Activated CD8-positive, alpha-beta T cell treated with anti-CD3 and anti-CD28 coated beads, Interleukin-2, amount 10 ng/mL, durations not matched to agents 7 days and 5 days (primary cell): Measurements from ENCODE around the gene ARSK. TPM values are rescaled to one million over a fixed set of nuclear protein-coding genes. Genes with fewer than 3 reads are reported as not detected.

Source experiments
- ATAC-seq: fragments of 150-1000 bp; cut with Tn5 transposase; one replicate; pipeline ENCODE4 v1.10.0; 2021; ENCODE audit warnings: moderate library complexity
- CTCF ChIA-PET: fragments of 350-600 bp; sonication (Branson Sonifier 250); formaldehyde crosslinking; loops from one replicate; lab custom pipeline; 2021; ENCODE audit warnings: antibody characterized with exemption; lab: Charles Lee
- POLR2A ChIA-PET: fragments of 350-600 bp; sonication (Branson Sonifier 250); formaldehyde crosslinking; loops from one replicate; lab custom pipeline; 2021; ENCODE audit warnings: antibody characterized with exemption; lab: Charles Lee
- DNase-seq: peaks from one replicate; pipeline ENCODE4 v3.0.0-alpha.2; 2020
- H3K27ac Mint-ChIP-seq: one replicate; pipeline ENCODE4 v1.8.0; 2021; ENCODE audit warnings: mild to moderate bottlenecking, mixed read lengths
- H3K27me3 Mint-ChIP-seq: one replicate; pipeline ENCODE4 v1.8.0; 2021; ENCODE audit warnings: low read depth, mixed read lengths
- H3K36me3 Mint-ChIP-seq: one replicate; pipeline ENCODE4 v1.8.0; 2021; ENCODE audit warnings: low read depth, mixed read lengths
- H3K4me1 Mint-ChIP-seq: one replicate; pipeline ENCODE4 v1.8.0; 2021; ENCODE audit warnings: low read depth, mixed read lengths
- H3K4me3 Mint-ChIP-seq: one replicate; pipeline ENCODE4 v1.8.0; 2021; ENCODE audit warnings: mild to moderate bottlenecking, mixed read lengths
- H3K9me3 Mint-ChIP-seq: one replicate; pipeline ENCODE4 v1.8.0; 2022; ENCODE audit warnings: mixed read lengths; ENCODE audit not compliant: insufficient read depth
- total RNA-seq, 2 experiments: library from RNA; stranded (reverse); gene quantifications; one replicate each; pipeline ENCODE4 v1.2.3, GENCODE V29; 2021

ARSK gene
- total RNA-seq, 2 experiments from 2014 or later, result 4.1 to 4.6 TPM

DNA sequence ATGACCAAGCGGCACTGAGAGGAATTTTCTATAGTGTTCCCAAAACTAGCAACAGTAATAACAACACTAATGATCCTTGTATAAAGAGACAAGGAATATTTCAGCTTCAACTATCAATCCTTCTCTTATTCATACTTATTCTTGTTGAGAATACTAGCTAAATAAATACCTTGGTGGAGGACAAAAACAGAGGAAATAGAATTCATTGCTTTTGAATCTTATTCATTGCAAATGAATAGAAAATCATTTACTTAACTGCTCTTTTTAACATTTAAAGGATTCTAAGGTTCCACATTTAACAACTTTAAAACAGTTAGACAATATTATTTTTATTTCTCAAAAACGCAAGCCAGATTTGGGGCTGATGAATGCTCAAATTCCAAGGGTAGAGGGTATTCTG is 22.5 kb upstream of the ARSK start:
- Mint-ChIP-seq H3K9me3 (no peaks in the 10 kb centered on the region), H3K27ac (no peak overlapping the region), H3K27me3 (no peaks in the 10 kb centered on the region), H3K36me3 (peaks cover 54% of the 10 kb centered on the region), H3K4me1 (no peaks in the 10 kb centered on the region), H3K4me3 (no peak overlapping the region)
- ATAC-seq (no peak), DNase-seq (no peak)
- POLR2A ChIA-PET, result no interaction called here
- CTCF ChIA-PET, result no interaction called here

DNA sequence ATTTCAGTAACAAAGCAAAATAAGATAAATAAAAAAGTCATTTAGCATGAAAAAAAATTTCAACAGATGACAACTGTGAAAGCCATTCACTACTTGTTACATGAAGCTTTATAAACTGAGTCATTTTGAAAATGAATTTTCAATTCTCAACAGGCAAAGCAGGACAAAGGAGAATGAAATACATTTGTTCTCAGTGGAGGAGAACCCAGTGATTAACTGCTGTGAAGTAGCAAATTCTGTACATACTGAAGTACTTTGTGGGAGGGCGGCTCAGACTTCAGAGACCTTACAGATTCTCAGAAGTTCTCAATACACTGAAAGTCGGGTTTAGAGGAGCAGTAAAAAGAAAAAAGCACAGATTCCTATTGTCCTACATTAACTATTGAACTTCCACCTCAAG is 21.8 kb upstream of the ARSK start:
- ChIA-PET POLR2A (no interaction called here), CTCF (no interaction called here)
- Mint-ChIP-seq H3K27me3 (no peaks in the 10 kb centered on the region), H3K36me3 (peaks cover 49% of the 10 kb centered on the region), H3K9me3 (no peaks in the 10 kb centered on the region), H3K4me3 (no peak overlapping the region), H3K27ac (no peak overlapping the region), H3K4me1 (no peaks in the 10 kb centered on the region)
- ATAC-seq (no peak), DNase-seq (no peak)

DNA sequence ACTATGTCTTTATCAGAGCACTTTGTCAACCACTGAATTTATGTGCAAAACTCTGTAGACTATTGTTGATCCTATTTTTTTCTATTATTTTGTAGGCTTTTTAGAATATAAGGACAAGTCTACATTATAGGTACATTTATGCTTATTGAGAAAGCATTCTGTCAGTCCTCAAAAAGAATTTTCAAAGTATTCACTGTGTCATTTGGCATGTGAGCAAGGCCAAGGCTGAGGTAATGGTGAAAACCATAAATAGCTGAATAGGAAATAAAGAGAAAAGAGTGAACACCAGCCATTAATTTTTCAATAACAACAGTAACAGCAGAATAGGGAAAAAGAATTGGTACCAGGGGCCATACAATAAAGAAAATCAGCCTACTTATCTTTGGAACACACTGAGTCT is 21.1 kb upstream of the ARSK start:
- ATAC-seq (no peak), DNase-seq (no peak)
- no peaks in the 10 kb centered on the region for H3K4me1 Mint-ChIP-seq
- H3K4me3 Mint-ChIP-seq, result no peak overlapping the region
- no peaks in the 10 kb centered on the region for H3K9me3 Mint-ChIP-seq
- ChIA-PET POLR2A (no interaction called here), CTCF (no interaction called here)
- H3K36me3 Mint-ChIP-seq, result peaks cover 47% of the 10 kb centered on the region
- H3K27me3 Mint-ChIP-seq, result no peaks in the 10 kb centered on the region
- H3K27ac Mint-ChIP-seq, result no peak overlapping the region

DNA sequence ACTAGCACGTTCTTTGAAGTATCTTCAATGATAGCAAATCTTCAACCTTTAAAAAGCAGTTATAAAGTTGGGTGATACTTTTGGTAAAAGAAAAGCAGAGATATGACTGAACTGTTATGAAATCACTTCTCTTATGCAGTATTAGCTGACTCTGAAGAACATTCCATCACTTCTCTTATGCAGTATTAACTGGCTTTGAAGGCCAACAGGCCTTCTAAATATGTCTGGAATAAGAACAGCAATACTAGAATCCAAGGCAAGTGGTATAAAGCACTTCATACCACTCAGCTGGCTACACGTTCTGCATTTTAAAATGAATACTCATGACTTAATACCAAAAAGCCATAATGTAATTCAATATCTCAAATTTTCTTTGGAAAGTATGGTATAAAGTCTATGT is 17.4 kb upstream of the ARSK start:
- no peak for ATAC-seq
- Mint-ChIP-seq H3K4me3 (no peak overlapping the region), H3K4me1 (no peaks in the 10 kb centered on the region), H3K9me3 (no peaks in the 10 kb centered on the region), H3K36me3 (peaks cover 56% of the 10 kb centered on the region), H3K27me3 (no peaks in the 10 kb centered on the region), H3K27ac (no peak overlapping the region)
- POLR2A ChIA-PET, result interaction anchor here (0.6 kb wide), 1 partner anchor 9 kb away, joined by 3 read pairs; no protein-coding TSS in a partner anchor
- no peak for DNase-seq
- CTCF ChIA-PET, result no interaction called here

DNA sequence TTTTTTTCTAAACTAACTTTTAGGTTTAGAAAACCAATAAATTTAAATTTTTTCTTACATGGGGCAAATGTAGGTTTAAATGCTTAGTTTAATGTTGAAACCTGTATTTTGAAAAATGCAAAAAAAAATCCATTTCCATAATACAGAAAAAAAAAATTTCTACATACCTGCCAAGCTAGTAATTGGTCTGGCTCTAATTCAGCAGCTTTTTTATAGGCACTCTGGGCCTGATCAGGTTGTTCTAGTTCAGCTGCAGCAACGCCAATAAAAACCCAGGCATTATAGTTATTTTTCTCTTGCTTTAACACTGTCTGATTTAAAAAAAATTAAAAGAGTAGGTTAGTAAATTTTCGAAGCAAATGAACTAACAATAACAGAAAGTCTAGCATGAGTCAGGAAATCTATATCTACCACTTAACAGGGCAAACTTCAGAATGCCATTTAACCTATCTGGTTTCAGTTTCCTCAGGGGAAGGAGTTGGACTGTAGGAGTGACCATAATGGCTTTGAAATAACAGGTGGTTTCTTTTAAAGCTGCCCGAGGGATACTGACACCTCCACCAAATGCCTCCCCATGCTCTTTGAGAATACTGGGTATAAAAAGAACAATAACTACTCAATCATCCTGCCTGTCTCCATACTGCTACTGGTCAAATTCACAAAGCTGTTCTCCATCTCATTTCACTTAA is 11.7 kb upstream of the ARSK start:
- ChIA-PET POLR2A (no interaction called here), CTCF (no interaction called here)
- DNase-seq, result no peak
- H3K27ac Mint-ChIP-seq, result no peak overlapping the region
- H3K4me3 Mint-ChIP-seq, result no peak overlapping the region
- peaks cover 38% of the 10 kb centered on the region for H3K36me3 Mint-ChIP-seq
- H3K9me3 Mint-ChIP-seq, result no peaks in the 10 kb centered on the region
- H3K4me1 Mint-ChIP-seq, result peaks cover 7% of the 10 kb centered on the region
- ATAC-seq, result no peak
- H3K27me3 Mint-ChIP-seq, result no peaks in the 10 kb centered on the region

DNA sequence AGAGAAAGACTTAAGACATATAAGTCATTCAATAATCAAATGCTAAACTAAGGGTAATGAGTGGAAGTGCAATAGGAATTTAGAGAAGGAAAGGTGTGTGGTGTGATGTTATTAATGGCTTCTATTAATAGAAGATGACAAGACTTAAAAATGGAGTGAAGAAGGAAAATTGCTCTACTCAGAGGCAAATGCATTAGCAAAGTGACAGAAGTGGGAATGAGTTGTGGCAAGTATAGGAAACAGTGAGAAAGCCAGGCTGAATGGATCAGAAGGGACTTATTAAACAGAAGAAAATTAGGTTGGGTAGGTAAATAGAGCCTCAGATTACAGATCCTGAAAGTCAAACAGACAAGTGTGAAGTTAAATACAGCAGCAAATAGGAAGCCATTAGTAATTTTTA is 5.9 kb upstream of the ARSK start:
- Mint-ChIP-seq H3K27me3 (no peaks in the 10 kb centered on the region), H3K27ac (no peak overlapping the region), H3K36me3 (peaks cover 29% of the 10 kb centered on the region), H3K4me3 (no peak overlapping the region), H3K4me1 (peaks cover 24% of the 10 kb centered on the region), H3K9me3 (no peaks in the 10 kb centered on the region)
- ChIA-PET CTCF (no interaction called here), POLR2A (no interaction called here)
- DNase-seq, result no peak
- ATAC-seq, result no peak

DNA sequence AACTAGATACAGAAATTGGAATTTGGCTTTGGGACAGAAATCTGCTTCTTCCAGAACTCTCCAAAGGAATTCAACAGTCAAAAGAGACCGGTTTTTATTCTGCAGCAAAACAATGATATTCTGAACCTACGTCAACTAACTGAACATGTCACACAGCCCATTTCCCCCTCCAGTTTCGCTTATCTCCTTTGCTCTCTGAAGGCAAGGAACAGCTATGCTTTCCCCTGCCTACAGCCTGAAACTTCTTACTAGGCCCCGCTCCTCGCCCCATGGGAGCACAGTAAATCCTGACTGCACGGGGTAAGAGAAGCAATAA is 612 bp upstream of the ARSK start:
- peak overlapping the region; percentile 85 for H3K4me3 Mint-ChIP-seq
- H3K36me3 Mint-ChIP-seq, result peaks cover 14% of the 10 kb centered on the region
- H3K27ac Mint-ChIP-seq, result peak overlapping the region; percentile 88
- no peak for DNase-seq
- no peaks in the 10 kb centered on the region for H3K9me3 Mint-ChIP-seq
- H3K4me1 Mint-ChIP-seq, result peaks cover 32% of the 10 kb centered on the region
- no peaks in the 10 kb centered on the region for H3K27me3 Mint-ChIP-seq
- POLR2A ChIA-PET, result interaction anchor here (0.6 kb wide), 2 partner anchors 11 to 68 kb away, joined by 3 to 4 read pairs; no protein-coding TSS in a partner anchor
- CTCF ChIA-PET, result interaction anchor here (0.6 to 1.6 kb wide), 4 partner anchors 10 to 78 kb away, joined by 3 to 5 read pairs (median 4); no protein-coding TSS in a partner anchor
- no peak for ATAC-seq

DNA sequence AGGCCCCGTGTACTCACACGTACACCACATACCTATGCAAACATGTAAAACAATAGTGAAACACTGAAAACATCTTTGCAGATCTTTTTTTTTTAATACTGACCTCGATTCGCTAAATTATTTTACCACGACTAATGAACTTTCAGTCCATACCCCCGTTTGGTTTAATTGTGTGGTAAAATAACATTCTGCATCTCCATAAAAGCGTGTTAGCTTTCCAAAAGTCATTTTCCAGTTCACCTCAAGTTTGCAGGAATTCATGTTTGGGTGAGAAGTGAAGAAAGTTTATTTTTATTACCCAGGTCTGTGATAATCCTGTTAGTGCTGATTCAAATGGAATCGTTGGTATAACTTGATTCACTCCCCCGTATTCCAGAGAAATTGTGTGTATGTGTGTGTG is 652 bp downstream of the ARSK start:
- H3K27ac Mint-ChIP-seq, result peak overlapping the region; percentile 88

DNA sequence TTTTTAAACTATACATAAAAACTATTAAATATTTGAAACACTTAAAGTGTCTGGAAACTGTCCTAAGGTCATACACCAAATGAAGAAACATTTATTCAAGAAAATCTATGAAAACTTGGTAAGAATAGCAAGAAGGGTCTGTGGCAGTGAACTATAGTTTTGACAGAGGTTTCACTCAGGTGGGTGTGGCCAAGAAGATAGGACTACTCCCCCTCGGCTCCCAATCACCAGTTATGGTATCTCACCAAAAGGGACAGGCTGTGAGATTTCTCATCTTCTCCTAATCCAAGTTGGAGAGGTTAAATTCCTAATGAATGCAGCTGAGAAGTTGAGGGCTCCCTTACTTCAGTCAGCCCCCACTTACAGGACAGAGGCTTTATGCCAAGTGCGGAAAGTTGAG is 2.9 kb downstream of the ARSK start:
- CTCF ChIA-PET, result interaction anchor here (0.8 to 1.0 kb wide), 2 partner anchors 42 to 79 kb away, joined by 3 read pairs; no protein-coding TSS in a partner anchor
- H3K9me3 Mint-ChIP-seq, result no peaks in the 10 kb centered on the region
- no peaks in the 10 kb centered on the region for H3K27me3 Mint-ChIP-seq

More for the DNA sequence above, 652 bp downstream of the ARSK start:
- peaks cover 12% of the 10 kb centered on the region for H3K36me3 Mint-ChIP-seq
- POLR2A ChIA-PET, result no interaction called here
- DNase-seq (no peak), ATAC-seq (no peak)
- no peaks in the 10 kb centered on the region for H3K27me3 Mint-ChIP-seq
- H3K9me3 Mint-ChIP-seq, result no peaks in the 10 kb centered on the region
- peaks cover 32% of the 10 kb centered on the region for H3K4me1 Mint-ChIP-seq
- peak overlapping the region; percentile 85 for H3K4me3 Mint-ChIP-seq
- CTCF ChIA-PET, result interaction anchor here (1.0 to 1.6 kb wide), 4 partner anchors 9 to 77 kb away, joined by 3 to 5 read pairs (median 4); no protein-coding TSS in a partner anchor

DNA sequence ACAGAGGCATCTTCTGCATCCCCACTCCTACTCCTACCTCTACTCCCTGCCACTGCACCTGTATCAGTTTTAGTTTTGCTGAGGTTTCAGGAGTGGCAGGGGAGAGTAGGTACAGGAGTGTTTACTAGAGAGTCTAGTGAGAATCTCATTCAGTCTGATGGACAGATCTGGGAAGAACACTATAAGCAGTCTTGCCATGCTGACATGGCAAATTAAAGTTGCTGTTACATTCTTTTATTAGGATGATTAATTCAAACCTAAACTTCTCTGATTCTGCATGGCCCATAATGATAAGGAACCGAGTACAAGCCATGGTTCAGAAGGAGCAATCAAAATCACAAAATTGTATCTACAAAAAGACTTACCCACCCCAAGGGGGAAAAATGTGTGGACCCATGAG is 7.4 kb downstream of the ARSK start:
- no peak for ATAC-seq
- Mint-ChIP-seq H3K4me3 (no peak overlapping the region), H3K36me3 (peaks cover 4% of the 10 kb centered on the region), H3K27me3 (no peaks in the 10 kb centered on the region), H3K27ac (no peak overlapping the region), H3K9me3 (no peaks in the 10 kb centered on the region), H3K4me1 (no peaks in the 10 kb centered on the region)
- ChIA-PET POLR2A (no interaction called here), CTCF (no interaction called here)
- no peak for DNase-seq

More for the DNA sequence above, 2.9 kb downstream of the ARSK start:
- Mint-ChIP-seq H3K27ac (no peak overlapping the region), H3K36me3 (peaks cover 6% of the 10 kb centered on the region), H3K4me1 (peaks cover 19% of the 10 kb centered on the region), H3K4me3 (no peak overlapping the region)
- DNase-seq (no peak), ATAC-seq (no peak)
- POLR2A ChIA-PET, result interaction anchor here (0.6 to 1.2 kb wide), 2 partner anchors 56 to 89 kb away, joined by 3 read pairs; partner anchors contain the start of gene RFESD

DNA sequence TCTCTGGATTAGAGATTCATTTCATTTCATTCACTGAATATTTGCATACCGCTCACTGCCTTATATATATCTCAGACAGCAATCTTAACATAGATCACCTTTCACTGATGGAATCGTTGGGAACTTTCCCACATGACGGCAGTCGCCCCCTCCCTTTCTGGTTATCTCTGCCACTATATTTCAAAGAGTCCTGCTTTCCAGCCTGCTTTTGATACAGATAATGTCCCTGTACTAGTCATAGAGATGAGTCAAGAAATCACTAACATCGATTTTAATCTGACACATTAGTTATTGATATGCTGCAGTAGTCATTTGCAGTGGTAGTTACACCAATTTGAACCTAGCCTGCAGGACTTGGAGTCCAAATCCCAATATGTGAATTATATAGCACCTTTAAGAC is 8.5 kb downstream of the ARSK start:
- no peak for ATAC-seq
- ChIA-PET CTCF (interaction anchor here (1.3 kb wide), 1 partner anchor 59 kb away, joined by 3 read pairs; no protein-coding TSS in a partner anchor), POLR2A (no interaction called here)
- Mint-ChIP-seq H3K36me3 (peaks cover 4% of the 10 kb centered on the region), H3K27ac (no peak overlapping the region), H3K27me3 (no peaks in the 10 kb centered on the region), H3K4me1 (no peaks in the 10 kb centered on the region), H3K9me3 (no peaks in the 10 kb centered on the region), H3K4me3 (no peak overlapping the region)
- DNase-seq, result no peak

DNA sequence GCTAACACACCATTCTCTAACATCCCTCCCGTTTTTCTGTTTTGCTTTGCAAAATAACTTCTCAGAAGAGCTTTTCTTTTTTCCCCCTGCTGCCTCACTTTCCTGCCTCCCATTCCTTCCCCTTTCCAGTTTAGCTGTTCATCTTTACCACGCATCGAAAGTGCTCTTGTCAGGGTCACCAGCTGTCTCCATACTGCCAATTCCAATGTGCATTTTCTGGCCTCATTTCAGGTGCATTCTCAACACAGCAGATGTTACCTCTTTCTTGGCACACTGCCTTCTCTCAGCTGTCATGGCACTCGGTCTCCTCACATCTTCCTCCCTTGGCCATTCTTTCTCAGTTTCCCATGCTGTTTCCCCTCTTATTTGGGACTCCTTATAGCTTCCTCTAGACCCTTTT is 9.5 kb downstream of the ARSK start:
- DNase-seq (no peak), ATAC-seq (no peak)
- Mint-ChIP-seq H3K27me3 (no peaks in the 10 kb centered on the region), H3K4me1 (no peaks in the 10 kb centered on the region), H3K4me3 (no peak overlapping the region), H3K9me3 (no peaks in the 10 kb centered on the region), H3K36me3 (peaks cover 4% of the 10 kb centered on the region), H3K27ac (no peak overlapping the region)
- POLR2A ChIA-PET, result no interaction called here
- CTCF ChIA-PET, result interaction anchor here (1.3 to 1.4 kb wide), 2 partner anchors 9 to 58 kb away, joined by 3 to 5 read pairs; no protein-coding TSS in a partner anchor
